ENCODE measurements around the gene MSH2.
"Not testable (repeated sequence)": the region's sequence is repeated elsewhere in the genome, so short reads cannot be mapped to it uniquely, and the experiment has no call there.

MSH2 gene

GRCh38 chr2:47484396-47484795 lies 81.4 kb downstream of the MSH2 start:
- DNase-seq (ENCODE audit: low read depth), result no peak

- no peak for DNase-seq (ENCODE audit: low read depth)
Measured at GRCh38 chr2:47485177-47485576, 82.2 kb downstream of the MSH2 start.

GRCh38 chr2:47485751-47486300 lies 82.9 kb downstream of the MSH2 start:
- peak; percentile 63 for DNase-seq (ENCODE audit: low read depth)

- DNase-seq (ENCODE audit: low read depth), result no peak
Measured at GRCh38 chr2:47486841-47487497, 84.0 kb downstream of the MSH2 start.

GRCh38 chr2:47487498-47487875 lies 84.5 kb downstream of the MSH2 start:
- DNase-seq (ENCODE audit: low read depth), result no peak

GRCh38 chr2:47488870-47489584 lies 86.1 kb downstream of the MSH2 start:
- DNase-seq (ENCODE audit: low read depth), result peak; percentile 76

- no peak for DNase-seq (ENCODE audit: low read depth)
Measured at GRCh38 chr2:47490406-47490805, 87.5 kb downstream of the MSH2 start.

- DNase-seq (ENCODE audit: low read depth), result no peak
Measured at GRCh38 chr2:47493317-47494035, 90.5 kb downstream of the MSH2 start.

GRCh38 chr2:47494267-47495130 lies 91.5 kb downstream of the MSH2 start:
- no peak for DNase-seq (ENCODE audit: low read depth)

- no peak for DNase-seq (ENCODE audit: low read depth)
Measured at GRCh38 chr2:47497843-47498460, 95.0 kb downstream of the MSH2 start.

- DNase-seq (ENCODE audit: low read depth), result no peak
Measured at GRCh38 chr2:47499093-47499492, 96.1 kb downstream of the MSH2 start.

- DNase-seq (ENCODE audit: low read depth), result no peak
Measured at GRCh38 chr2:47499621-47500309, 96.8 kb downstream of the MSH2 start.

- DNase-seq (ENCODE audit: low read depth), result no peak
Measured at GRCh38 chr2:47501374-47502200, 98.6 kb downstream of the MSH2 start.

- DNase-seq (ENCODE audit: low read depth), result not testable (repeated sequence)
Measured at GRCh38 chr2:47502498-47502897, 99.5 kb downstream of the MSH2 start.

- DNase-seq (ENCODE audit: low read depth), result no peak
Measured at GRCh38 chr2:47503481-47504070, 100.6 kb downstream of the MSH2 start.

GRCh38 chr2:47504174-47504810 lies 101.3 kb downstream of the MSH2 start:
- DNase-seq (ENCODE audit: low read depth), result no peak

- DNase-seq (ENCODE audit: low read depth), result no peak
Measured at GRCh38 chr2:47506024-47506423, 103.1 kb downstream of the MSH2 start.

- no peak for DNase-seq (ENCODE audit: low read depth)
Measured at GRCh38 chr2:47506436-47506835, 103.5 kb downstream of the MSH2 start.

GRCh38 chr2:47508080-47508479 lies 105.1 kb downstream of the MSH2 start:
- no peak for DNase-seq (ENCODE audit: low read depth)
